Vagina (tissue), 2 donors: ENCODE results near the gene PSG7.
"Not testable (repeated sequence)": the region's sequence is repeated elsewhere in the genome, so short reads cannot be mapped to it uniquely, and the experiment has no call there.

ENCODE experiments used
- POLR2A ChIP-seq, 2 donors: fragments of 450-650 bp; IDR thresholded peaks; one replicate each; pipeline ENCODE4 v1.6.1; 2017; ENCODE audit warnings: antibody characterized with exemption in 2 of 2, mild to moderate bottlenecking in 2 of 2, moderate library complexity in 2 of 2
- POLR2AphosphoS5 ChIP-seq, 2 donors: sonication (generic); formaldehyde crosslinking; IDR thresholded peaks; one replicate each; pipeline ENCODE4 v1.9.0; 2017; ENCODE audit warnings: antibody characterized with exemption in 2 of 2, mild to moderate bottlenecking in 2 of 2, low read depth in 1 of 2; ENCODE audit not compliant: insufficient read depth in 1 of 2
- TF ChIP-seq, protein P1 (sequence below), 3 experiments: fragments of 450-650 bp in 2 of 3; fragments of 200-600 bp in 1 of 3; sonication (generic) in 1 of 3; IDR thresholded peaks; one replicate each; pipeline ENCODE4 v1.5.1; 2017 to 2019; ENCODE audit warnings: antibody characterized with exemption in 3 of 3, mild to moderate bottlenecking in 2 of 3, moderate library complexity in 2 of 3

DNA sequence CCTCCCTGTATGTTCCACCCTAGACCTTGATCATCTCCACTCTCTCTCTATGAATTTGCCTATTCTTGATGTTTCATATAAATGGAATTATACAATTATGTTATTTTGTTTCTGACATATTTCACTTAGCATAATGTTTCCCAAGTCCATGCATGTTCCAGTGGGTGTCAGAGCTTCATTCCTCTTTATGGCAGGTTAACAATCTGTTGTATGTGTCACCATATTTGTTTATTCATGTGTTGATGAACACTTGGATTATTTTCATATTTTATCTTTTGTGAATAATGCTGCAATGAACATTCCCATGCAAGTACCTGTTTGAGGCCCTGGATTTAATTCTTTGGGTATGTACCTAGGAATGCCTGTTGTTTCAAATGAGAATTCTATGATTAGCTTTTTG is 16.0 kb downstream of the PSG7 start:
- TF ChIP-seq, protein P1, sequence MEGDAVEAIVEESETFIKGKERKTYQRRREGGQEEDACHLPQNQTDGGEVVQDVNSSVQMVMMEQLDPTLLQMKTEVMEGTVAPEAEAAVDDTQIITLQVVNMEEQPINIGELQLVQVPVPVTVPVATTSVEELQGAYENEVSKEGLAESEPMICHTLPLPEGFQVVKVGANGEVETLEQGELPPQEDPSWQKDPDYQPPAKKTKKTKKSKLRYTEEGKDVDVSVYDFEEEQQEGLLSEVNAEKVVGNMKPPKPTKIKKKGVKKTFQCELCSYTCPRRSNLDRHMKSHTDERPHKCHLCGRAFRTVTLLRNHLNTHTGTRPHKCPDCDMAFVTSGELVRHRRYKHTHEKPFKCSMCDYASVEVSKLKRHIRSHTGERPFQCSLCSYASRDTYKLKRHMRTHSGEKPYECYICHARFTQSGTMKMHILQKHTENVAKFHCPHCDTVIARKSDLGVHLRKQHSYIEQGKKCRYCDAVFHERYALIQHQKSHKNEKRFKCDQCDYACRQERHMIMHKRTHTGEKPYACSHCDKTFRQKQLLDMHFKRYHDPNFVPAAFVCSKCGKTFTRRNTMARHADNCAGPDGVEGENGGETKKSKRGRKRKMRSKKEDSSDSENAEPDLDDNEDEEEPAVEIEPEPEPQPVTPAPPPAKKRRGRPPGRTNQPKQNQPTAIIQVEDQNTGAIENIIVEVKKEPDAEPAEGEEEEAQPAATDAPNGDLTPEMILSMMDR (IDR thresholded peaks at IDR 0.05) = not testable (repeated sequence)
- TF ChIP-seq POLR2A (IDR thresholded peaks at IDR 0.05); POLR2AphosphoS5 (IDR thresholded peaks at IDR 0.05; ENCODE audit: insufficient read depth in 1 of 2, low read depth in 1 of 2): not testable (repeated sequence)
